Stimulated activated effector memory CD8-positive, alpha-beta T cell treated with anti-CD3 and anti-CD28 coated beads, Interleukin-12 subunit alpha, Interleukin-12 subunit beta, amount 100 ng/mL, for 72 hours (primary cell): ENCODE data around the gene CCDC80.

Source experiments
- ATAC-seq: fragments of 150-1000 bp; cut with Tn5 transposase; 2 replicates; pipeline ENCODE4 v1.10.0; 2021
- DNase-seq, 2 donors: peaks; one replicate each; pipeline ENCODE4 v3.0.0; 2021 to 2022; ENCODE audit warnings: low spot score in 2 of 2
- H3K27ac Mint-ChIP-seq: one replicate; pipeline ENCODE4 v1.8.0; 2022; ENCODE audit warnings: mild to moderate bottlenecking, mixed read lengths
- H3K36me3 Mint-ChIP-seq: one replicate; pipeline ENCODE4 v1.8.0; 2022; ENCODE audit warnings: mild to moderate bottlenecking, mixed read lengths
- H3K4me1 Mint-ChIP-seq: one replicate; pipeline ENCODE4 v1.8.0; 2022; ENCODE audit warnings: mixed read lengths
- H3K4me3 Mint-ChIP-seq: one replicate; pipeline ENCODE4 v1.8.0; 2022; ENCODE audit warnings: mild to moderate bottlenecking, mixed read lengths
- H3K9me3 Mint-ChIP-seq: one replicate; pipeline ENCODE4 v1.8.0; 2022; ENCODE audit warnings: mixed read lengths

Gene CCDC80

GRCh38 chr3:112647122-112647521 lies 6.2 kb upstream of the CCDC80 start:
- ATAC-seq = no peak
- peaks cover 41% of the 10 kb centered on the region for H3K4me1 Mint-ChIP-seq
- no peaks in the 10 kb centered on the region for H3K9me3 Mint-ChIP-seq
- no peak overlapping the region for H3K4me3 Mint-ChIP-seq
- no peak for DNase-seq
- no peak overlapping the region for H3K27ac Mint-ChIP-seq
- H3K36me3 Mint-ChIP-seq = no peaks in the 10 kb centered on the region

- H3K4me3 Mint-ChIP-seq = no peak overlapping the region
- ATAC-seq (no peak), DNase-seq (no peak)
- no peak overlapping the region for H3K27ac Mint-ChIP-seq
- peaks cover 41% of the 10 kb centered on the region for H3K4me1 Mint-ChIP-seq
- H3K9me3 Mint-ChIP-seq = no peaks in the 10 kb centered on the region
- H3K36me3 Mint-ChIP-seq = no peaks in the 10 kb centered on the region
These were observed 5.7 kb upstream of the CCDC80 start for GRCh38 chr3:112646623-112647022.

GRCh38 chr3:112644453-112644852 lies 3.5 kb upstream of the CCDC80 start:
- ATAC-seq = no peak
- DNase-seq = no peak
- H3K27ac Mint-ChIP-seq = no peak overlapping the region
- no peaks in the 10 kb centered on the region for H3K36me3 Mint-ChIP-seq
- no peak overlapping the region for H3K4me3 Mint-ChIP-seq
- peaks cover 36% of the 10 kb centered on the region for H3K4me1 Mint-ChIP-seq
- no peaks in the 10 kb centered on the region for H3K9me3 Mint-ChIP-seq

GRCh38 chr3:112643621-112644240 lies 2.8 kb upstream of the CCDC80 start:
- Mint-ChIP-seq H3K36me3 (no peaks in the 10 kb centered on the region), H3K4me1 (peaks cover 31% of the 10 kb centered on the region), H3K9me3 (no peaks in the 10 kb centered on the region), H3K27ac (peak overlapping the region; percentile 6), H3K4me3 (peak overlapping the region; percentile 53)
- no peak for DNase-seq
- peak; percentile 55 for ATAC-seq

GRCh38 chr3:112642912-112643506 lies 2.1 kb upstream of the CCDC80 start:
- ATAC-seq (peak; percentile 97), DNase-seq (peak; percentile 69 to 87)
- H3K27ac Mint-ChIP-seq = peak overlapping the region; percentile 6
- H3K36me3 Mint-ChIP-seq = no peaks in the 10 kb centered on the region
- peak overlapping the region; percentile 53 for H3K4me3 Mint-ChIP-seq
- peaks cover 24% of the 10 kb centered on the region for H3K4me1 Mint-ChIP-seq
- no peaks in the 10 kb centered on the region for H3K9me3 Mint-ChIP-seq

GRCh38 chr3:112640276-112640929 lies 540 bp downstream of the CCDC80 start:
- Mint-ChIP-seq H3K9me3 (no peaks in the 10 kb centered on the region), H3K27ac (no peak overlapping the region), H3K36me3 (no peaks in the 10 kb centered on the region), H3K4me3 (no peak overlapping the region), H3K4me1 (peaks cover 25% of the 10 kb centered on the region)
- no peak for DNase-seq
- no peak for ATAC-seq

- H3K4me3 Mint-ChIP-seq = no peak overlapping the region
- peaks cover 27% of the 10 kb centered on the region for H3K4me1 Mint-ChIP-seq
- no peak for DNase-seq
- H3K36me3 Mint-ChIP-seq = no peaks in the 10 kb centered on the region
- H3K9me3 Mint-ChIP-seq = no peaks in the 10 kb centered on the region
- ATAC-seq = no peak
- H3K27ac Mint-ChIP-seq = no peak overlapping the region
These were observed 1.3 kb downstream of the CCDC80 start for GRCh38 chr3:112639455-112640225.

GRCh38 chr3:112638327-112639020 lies 2.5 kb downstream of the CCDC80 start:
- Mint-ChIP-seq H3K9me3 (no peaks in the 10 kb centered on the region), H3K27ac (peak overlapping the region; percentile 2), H3K4me1 (peaks cover 16% of the 10 kb centered on the region), H3K4me3 (no peak overlapping the region), H3K36me3 (no peaks in the 10 kb centered on the region)
- DNase-seq (no peak), ATAC-seq (no peak)

- ATAC-seq = no peak
- no peaks in the 10 kb centered on the region for H3K36me3 Mint-ChIP-seq
- no peak overlapping the region for H3K4me3 Mint-ChIP-seq
- peaks cover 8% of the 10 kb centered on the region for H3K4me1 Mint-ChIP-seq
- no peaks in the 10 kb centered on the region for H3K9me3 Mint-ChIP-seq
- peak overlapping the region; percentile 2 for H3K27ac Mint-ChIP-seq
- DNase-seq = no peak
These were observed 3.2 kb downstream of the CCDC80 start for GRCh38 chr3:112637700-112638099.

GRCh38 chr3:112635674-112636073 lies 5.3 kb downstream of the CCDC80 start:
- Mint-ChIP-seq H3K9me3 (no peaks in the 10 kb centered on the region), H3K27ac (no peak overlapping the region), H3K36me3 (no peaks in the 10 kb centered on the region), H3K4me3 (no peak overlapping the region), H3K4me1 (peaks cover 6% of the 10 kb centered on the region)
- DNase-seq = no peak
- ATAC-seq = no peak

GRCh38 chr3:112634786-112635541 lies 6.0 kb downstream of the CCDC80 start:
- peaks cover 6% of the 10 kb centered on the region for H3K4me1 Mint-ChIP-seq
- H3K4me3 Mint-ChIP-seq = no peak overlapping the region
- no peaks in the 10 kb centered on the region for H3K36me3 Mint-ChIP-seq
- no peak overlapping the region for H3K27ac Mint-ChIP-seq
- no peak for DNase-seq
- no peaks in the 10 kb centered on the region for H3K9me3 Mint-ChIP-seq
- ATAC-seq = peak; percentile 45

- H3K9me3 Mint-ChIP-seq = no peaks in the 10 kb centered on the region
- no peak overlapping the region for H3K4me3 Mint-ChIP-seq
- peaks cover 6% of the 10 kb centered on the region for H3K4me1 Mint-ChIP-seq
- no peaks in the 10 kb centered on the region for H3K36me3 Mint-ChIP-seq
- DNase-seq (no peak), ATAC-seq (no peak)
- no peak overlapping the region for H3K27ac Mint-ChIP-seq
These were observed 7.2 kb downstream of the CCDC80 start for GRCh38 chr3:112633757-112634156.

- no peaks in the 10 kb centered on the region for H3K36me3 Mint-ChIP-seq
- no peak overlapping the region for H3K27ac Mint-ChIP-seq
- DNase-seq (no peak), ATAC-seq (no peak)
- H3K4me3 Mint-ChIP-seq = no peak overlapping the region
- peaks cover 6% of the 10 kb centered on the region for H3K4me1 Mint-ChIP-seq
- H3K9me3 Mint-ChIP-seq = no peaks in the 10 kb centered on the region
These were observed 7.8 kb downstream of the CCDC80 start for GRCh38 chr3:112633191-112633590.

GRCh38 chr3:112632596-112632995 lies 8.3 kb downstream of the CCDC80 start:
- H3K4me1 Mint-ChIP-seq = peaks cover 6% of the 10 kb centered on the region
- no peak for DNase-seq
- no peak overlapping the region for H3K27ac Mint-ChIP-seq
- no peaks in the 10 kb centered on the region for H3K36me3 Mint-ChIP-seq
- ATAC-seq = no peak
- no peak overlapping the region for H3K4me3 Mint-ChIP-seq
- H3K9me3 Mint-ChIP-seq = no peaks in the 10 kb centered on the region
